HG03442 (cell line): Measurements from ENCODE around the gene OSBP2.
"Not testable (repeated sequence)": the region's sequence is repeated elsewhere in the genome, so short reads cannot be mapped to it uniquely, and the experiment has no call there.

ENCODE experiments used
- ATAC-seq: cut with Tn5 transposase; IDR thresholded peaks from one replicate; pipeline ENCODE4 v1.9.1; 2021; ENCODE audit warnings: mild to moderate bottlenecking, moderate library complexity; ENCODE audit not compliant: unreplicated experiment

Gene OSBP2

GRCh38 chr22:30694640-30695350 lies at the start of gene OSBP2:
OSBP2 (plus strand) TSS chr22:30694874; CDS start chr22:30694910, 36 bp downstream.
- ATAC-seq, result no peak

GRCh38 chr22:30646518-30647160 lies 48.0 kb upstream of the OSBP2 start:
- ATAC-seq, result no peak

GRCh38 chr22:30647536-30647935 lies 47.1 kb upstream of the OSBP2 start:
- ATAC-seq, result no peak

- ATAC-seq, result no peak
Observed at GRCh38 chr22:30648825-30649224, 45.8 kb upstream of the OSBP2 start.

- peak; percentile 71 for ATAC-seq
Observed at GRCh38 chr22:30649430-30650007, 45.2 kb upstream of the OSBP2 start.

- ATAC-seq, result no peak
Observed at GRCh38 chr22:30650508-30651116, 44.1 kb upstream of the OSBP2 start.

- ATAC-seq, result no peak
Observed at GRCh38 chr22:30652852-30653251, 41.8 kb upstream of the OSBP2 start.

GRCh38 chr22:30654361-30654760 lies 40.3 kb upstream of the OSBP2 start:
- no peak for ATAC-seq

GRCh38 chr22:30655532-30655931 lies 39.1 kb upstream of the OSBP2 start:
- no peak for ATAC-seq

GRCh38 chr22:30662040-30662439 lies 32.6 kb upstream of the OSBP2 start:
- ATAC-seq, result no peak

GRCh38 chr22:30664798-30665197 lies 29.9 kb upstream of the OSBP2 start:
- ATAC-seq, result no peak

GRCh38 chr22:30665266-30665665 lies 29.4 kb upstream of the OSBP2 start:
- no peak for ATAC-seq

GRCh38 chr22:30665786-30666185 lies 28.9 kb upstream of the OSBP2 start:
- ATAC-seq, result no peak

GRCh38 chr22:30667107-30667493 lies 27.6 kb upstream of the OSBP2 start:
- no peak for ATAC-seq

GRCh38 chr22:30667494-30668385 lies 26.9 kb upstream of the OSBP2 start, which contains the start of gene DUSP18:
DUSP18 (minus strand) TSS chr22:30667875; CDS start chr22:30664003, 3,872 bp downstream.
- peak; percentile 87 for ATAC-seq

GRCh38 chr22:30668386-30668710 lies 26.3 kb upstream of the OSBP2 start:
- no peak for ATAC-seq

GRCh38 chr22:30671071-30671470 lies 23.6 kb upstream of the OSBP2 start:
- ATAC-seq, result no peak

- no peak for ATAC-seq
Observed at GRCh38 chr22:30673136-30673535, 21.5 kb upstream of the OSBP2 start.

GRCh38 chr22:30674482-30674881 lies 20.2 kb upstream of the OSBP2 start:
- ATAC-seq, result no peak

- no peak for ATAC-seq
Observed at GRCh38 chr22:30675436-30675835, 19.2 kb upstream of the OSBP2 start.

GRCh38 chr22:30676565-30676964 lies 18.1 kb upstream of the OSBP2 start:
- not testable (repeated sequence) for ATAC-seq
